ENCODE measurements around the gene CGB8.
"Not testable (repeated sequence)": the region's sequence is repeated elsewhere in the genome, so short reads cannot be mapped to it uniquely, and the experiment has no call there.

DNA sequence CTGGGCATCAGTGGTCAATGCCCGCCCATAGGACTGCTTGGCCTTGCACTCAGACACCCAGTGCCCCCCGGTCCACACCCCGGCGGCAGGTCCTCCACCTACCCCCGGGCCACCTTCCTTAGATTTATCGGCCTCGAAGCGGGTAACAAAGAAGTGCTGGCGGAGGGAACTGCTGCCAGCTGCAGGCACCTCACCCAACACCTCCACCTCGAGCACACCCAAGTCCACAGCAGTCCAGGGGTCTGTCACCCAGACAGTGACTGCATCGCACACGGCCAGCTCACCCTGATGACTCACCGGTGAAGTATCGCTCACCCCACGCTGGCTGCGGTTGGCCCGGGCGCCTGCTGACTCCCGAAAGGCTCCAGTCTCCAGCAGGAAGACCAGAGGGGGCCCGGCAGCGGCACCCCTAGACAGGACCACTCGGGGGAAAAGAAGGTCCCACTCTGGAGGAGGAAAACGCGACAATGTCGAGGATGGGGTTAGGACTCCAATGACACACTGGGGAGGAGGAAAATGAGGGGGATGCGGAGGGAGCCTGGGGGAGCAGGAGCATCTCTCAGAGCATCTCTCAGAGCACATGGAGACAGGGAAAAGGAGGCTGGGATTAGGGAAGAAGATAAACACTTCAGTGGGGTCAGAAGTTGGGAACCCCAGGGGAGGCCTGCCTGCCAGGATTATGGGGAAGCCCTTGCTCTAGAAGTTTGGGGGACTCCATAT lies 10.2 kb downstream of the CGB8 start:
- TF ChIP-seq, protein P1, sequence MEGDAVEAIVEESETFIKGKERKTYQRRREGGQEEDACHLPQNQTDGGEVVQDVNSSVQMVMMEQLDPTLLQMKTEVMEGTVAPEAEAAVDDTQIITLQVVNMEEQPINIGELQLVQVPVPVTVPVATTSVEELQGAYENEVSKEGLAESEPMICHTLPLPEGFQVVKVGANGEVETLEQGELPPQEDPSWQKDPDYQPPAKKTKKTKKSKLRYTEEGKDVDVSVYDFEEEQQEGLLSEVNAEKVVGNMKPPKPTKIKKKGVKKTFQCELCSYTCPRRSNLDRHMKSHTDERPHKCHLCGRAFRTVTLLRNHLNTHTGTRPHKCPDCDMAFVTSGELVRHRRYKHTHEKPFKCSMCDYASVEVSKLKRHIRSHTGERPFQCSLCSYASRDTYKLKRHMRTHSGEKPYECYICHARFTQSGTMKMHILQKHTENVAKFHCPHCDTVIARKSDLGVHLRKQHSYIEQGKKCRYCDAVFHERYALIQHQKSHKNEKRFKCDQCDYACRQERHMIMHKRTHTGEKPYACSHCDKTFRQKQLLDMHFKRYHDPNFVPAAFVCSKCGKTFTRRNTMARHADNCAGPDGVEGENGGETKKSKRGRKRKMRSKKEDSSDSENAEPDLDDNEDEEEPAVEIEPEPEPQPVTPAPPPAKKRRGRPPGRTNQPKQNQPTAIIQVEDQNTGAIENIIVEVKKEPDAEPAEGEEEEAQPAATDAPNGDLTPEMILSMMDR (IDR thresholded peaks at IDR 0.05): not testable (repeated sequence)
- not testable (repeated sequence) for TF ChIP-seq POLR2AphosphoS5, TCF7L2 (IDR thresholded peaks at IDR 0.05; ENCODE audit: low read depth, low read length)
- TF ChIP-seq, protein P2, sequence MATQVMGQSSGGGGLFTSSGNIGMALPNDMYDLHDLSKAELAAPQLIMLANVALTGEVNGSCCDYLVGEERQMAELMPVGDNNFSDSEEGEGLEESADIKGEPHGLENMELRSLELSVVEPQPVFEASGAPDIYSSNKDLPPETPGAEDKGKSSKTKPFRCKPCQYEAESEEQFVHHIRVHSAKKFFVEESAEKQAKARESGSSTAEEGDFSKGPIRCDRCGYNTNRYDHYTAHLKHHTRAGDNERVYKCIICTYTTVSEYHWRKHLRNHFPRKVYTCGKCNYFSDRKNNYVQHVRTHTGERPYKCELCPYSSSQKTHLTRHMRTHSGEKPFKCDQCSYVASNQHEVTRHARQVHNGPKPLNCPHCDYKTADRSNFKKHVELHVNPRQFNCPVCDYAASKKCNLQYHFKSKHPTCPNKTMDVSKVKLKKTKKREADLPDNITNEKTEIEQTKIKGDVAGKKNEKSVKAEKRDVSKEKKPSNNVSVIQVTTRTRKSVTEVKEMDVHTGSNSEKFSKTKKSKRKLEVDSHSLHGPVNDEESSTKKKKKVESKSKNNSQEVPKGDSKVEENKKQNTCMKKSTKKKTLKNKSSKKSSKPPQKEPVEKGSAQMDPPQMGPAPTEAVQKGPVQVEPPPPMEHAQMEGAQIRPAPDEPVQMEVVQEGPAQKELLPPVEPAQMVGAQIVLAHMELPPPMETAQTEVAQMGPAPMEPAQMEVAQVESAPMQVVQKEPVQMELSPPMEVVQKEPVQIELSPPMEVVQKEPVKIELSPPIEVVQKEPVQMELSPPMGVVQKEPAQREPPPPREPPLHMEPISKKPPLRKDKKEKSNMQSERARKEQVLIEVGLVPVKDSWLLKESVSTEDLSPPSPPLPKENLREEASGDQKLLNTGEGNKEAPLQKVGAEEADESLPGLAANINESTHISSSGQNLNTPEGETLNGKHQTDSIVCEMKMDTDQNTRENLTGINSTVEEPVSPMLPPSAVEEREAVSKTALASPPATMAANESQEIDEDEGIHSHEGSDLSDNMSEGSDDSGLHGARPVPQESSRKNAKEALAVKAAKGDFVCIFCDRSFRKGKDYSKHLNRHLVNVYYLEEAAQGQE (IDR thresholded peaks at IDR 0.05; ENCODE audit: insufficient read depth in 1 of 2, low read depth in 2 of 2, low read length in 1 of 2): not testable (repeated sequence)
